HUES6 (cell line): ENCODE data around the gene PA2G4.

Experiments used
- H3K27ac ChIP-seq: 2 replicates; pipeline ENCODE4 v1.7.0; 2013; ENCODE audit warnings: low read depth, mild to moderate bottlenecking, low read length, inconsistent platforms
- H3K27me3 ChIP-seq: 2 replicates; pipeline ENCODE4 v1.6.1; 2013; ENCODE audit warnings: low read length; ENCODE audit not compliant: control insufficient read depth, insufficient read depth
- H3K36me3 ChIP-seq: 2 replicates; pipeline ENCODE4 v1.6.1; 2013; ENCODE audit warnings: low read length; ENCODE audit not compliant: control insufficient read depth, insufficient read depth
- H3K4me1 ChIP-seq: 2 replicates; pipeline ENCODE4 v1.6.1; 2013; ENCODE audit warnings: low read length; ENCODE audit not compliant: control insufficient read depth, insufficient read depth
- H3K4me3 ChIP-seq: 2 replicates; pipeline ENCODE4 v1.5.1; 2013; ENCODE audit warnings: low read depth, low read length
- H3K9ac ChIP-seq: one replicate; pipeline ENCODE4 v1.6.1; 2013; ENCODE audit warnings: mild to moderate bottlenecking, low read length
- H3K9me3 ChIP-seq: 2 replicates; pipeline ENCODE4 v1.6.1; 2013; ENCODE audit warnings: low read depth, low read length; ENCODE audit not compliant: control insufficient read depth, insufficient read depth

The PA2G4 gene

DNA sequence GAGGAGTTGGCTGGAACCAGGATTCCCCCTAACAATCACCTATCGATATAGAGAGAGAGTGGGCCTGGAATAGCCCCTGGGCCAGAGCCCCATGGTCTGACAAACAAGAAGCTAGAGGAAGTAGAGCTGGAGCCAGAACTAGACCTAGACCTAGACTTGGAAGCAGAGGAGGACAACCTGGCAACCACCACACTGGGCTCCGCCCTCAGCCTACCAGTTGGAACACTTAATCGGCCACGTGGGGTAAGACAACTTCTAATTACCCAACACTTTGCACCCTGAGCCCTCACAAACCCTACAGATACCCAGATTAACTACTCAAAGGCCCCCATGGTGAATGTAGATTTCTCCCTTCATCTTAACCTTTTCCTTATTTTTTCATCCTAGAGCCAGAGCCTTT lies 4.6 kb upstream of the PA2G4 start:
- Histone ChIP-seq H3K27me3 (no peaks in the 10 kb centered on the region), H3K4me1 (peaks cover 4% of the 10 kb centered on the region; the same call in 1 of the 2 replicates), H3K9ac (no peak overlapping the region), H3K36me3 (peaks cover 75% of the 10 kb centered on the region), H3K9me3 (no peaks in the 10 kb centered on the region), H3K4me3 (no peak overlapping the region), H3K27ac (no peak overlapping the region)

DNA sequence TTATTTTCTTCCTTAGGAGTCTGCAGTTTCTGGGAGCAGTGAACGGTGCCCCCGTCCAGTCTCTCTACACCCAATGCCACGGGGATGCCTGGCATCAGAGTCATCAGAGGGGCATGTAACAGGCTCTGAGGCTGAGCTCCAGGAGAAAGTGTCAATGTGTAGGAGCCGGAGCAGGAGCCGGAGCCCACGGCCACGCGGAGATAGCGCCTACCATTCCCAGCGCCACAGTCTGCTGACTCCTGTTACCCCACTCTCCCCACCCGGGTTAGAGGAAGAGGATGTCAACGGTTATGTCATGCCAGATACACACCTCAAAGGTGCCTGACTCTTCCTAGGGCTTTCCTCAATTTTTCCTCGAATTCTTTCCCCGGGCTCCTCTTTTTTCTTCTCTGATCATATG lies 3.3 kb upstream of the PA2G4 start:
- H3K9ac ChIP-seq: no peak overlapping the region
- peaks cover 12% of the 10 kb centered on the region for H3K4me1 ChIP-seq
- peaks cover 69% of the 10 kb centered on the region for H3K36me3 ChIP-seq
- no peaks in the 10 kb centered on the region for H3K27me3 ChIP-seq
- H3K27ac ChIP-seq: no peak overlapping the region
- no peaks in the 10 kb centered on the region for H3K9me3 ChIP-seq
- H3K4me3 ChIP-seq: no peak overlapping the region

DNA sequence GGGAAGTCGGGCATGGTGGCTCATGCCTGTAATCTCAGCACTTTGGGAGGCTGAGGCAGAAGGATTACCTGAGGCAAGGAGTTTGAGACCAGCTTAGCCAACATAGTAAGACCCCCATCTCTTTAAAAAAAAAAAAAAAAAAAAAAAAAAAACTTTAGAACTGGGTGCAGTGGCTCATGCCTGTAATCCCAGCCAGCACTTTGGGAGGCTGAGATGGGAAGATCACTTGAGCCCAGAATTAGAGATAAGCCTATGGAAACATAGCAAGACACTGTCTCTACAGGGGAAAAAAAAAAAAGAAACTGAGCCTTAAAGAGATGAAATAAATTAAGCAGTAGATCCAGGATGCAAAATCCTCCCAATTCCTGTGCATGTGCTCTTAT lies 1.7 kb upstream of the PA2G4 start:
- no peak overlapping the region for H3K27ac ChIP-seq
- H3K9ac ChIP-seq: no peak overlapping the region
- peaks cover 69% of the 10 kb centered on the region for H3K36me3 ChIP-seq

DNA sequence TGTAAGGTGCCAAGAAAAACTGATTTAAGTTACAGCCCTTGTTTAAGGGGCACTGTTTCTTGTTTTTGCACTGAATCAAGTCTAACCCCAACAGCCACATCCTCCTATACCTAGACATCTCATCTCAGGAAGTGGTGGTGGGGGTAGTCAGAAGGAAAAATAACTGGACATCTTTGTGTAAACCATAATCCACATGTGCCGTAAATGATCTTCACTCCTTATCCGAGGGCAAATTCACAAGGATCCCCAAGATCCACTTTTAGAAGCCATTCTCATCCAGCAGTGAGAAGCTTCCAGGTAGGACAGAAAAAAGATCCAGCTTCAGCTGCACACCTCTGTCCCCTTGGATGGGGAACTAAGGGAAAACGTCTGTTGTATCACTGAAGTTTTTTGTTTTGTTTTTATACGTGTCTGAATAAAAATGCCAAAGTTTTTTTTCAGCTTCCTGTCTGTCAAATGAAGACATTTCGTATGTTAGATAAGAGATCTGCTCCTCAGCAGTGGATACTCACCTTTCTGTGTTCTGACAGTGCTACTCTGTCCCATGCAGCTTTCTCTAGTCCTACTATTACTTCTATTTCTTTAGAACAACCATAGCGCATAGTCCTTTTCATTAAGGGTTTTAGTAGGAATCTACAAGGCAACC lies 1.2 kb upstream of the PA2G4 start:
- Histone ChIP-seq H3K27ac (no peak overlapping the region), H3K4me3 (peak overlapping the region; percentile 96), H3K4me1 (peaks cover 16% of the 10 kb centered on the region), H3K36me3 (peaks cover 71% of the 10 kb centered on the region), H3K9me3 (no peaks in the 10 kb centered on the region), H3K9ac (peak overlapping the region; percentile 81), H3K27me3 (no peaks in the 10 kb centered on the region)

More for the DNA sequence above, 1.7 kb upstream of the PA2G4 start:
- peaks cover 16% of the 10 kb centered on the region for H3K4me1 ChIP-seq
- H3K27me3 ChIP-seq: no peaks in the 10 kb centered on the region
- no peak overlapping the region for H3K4me3 ChIP-seq
- H3K9me3 ChIP-seq: no peaks in the 10 kb centered on the region

DNA sequence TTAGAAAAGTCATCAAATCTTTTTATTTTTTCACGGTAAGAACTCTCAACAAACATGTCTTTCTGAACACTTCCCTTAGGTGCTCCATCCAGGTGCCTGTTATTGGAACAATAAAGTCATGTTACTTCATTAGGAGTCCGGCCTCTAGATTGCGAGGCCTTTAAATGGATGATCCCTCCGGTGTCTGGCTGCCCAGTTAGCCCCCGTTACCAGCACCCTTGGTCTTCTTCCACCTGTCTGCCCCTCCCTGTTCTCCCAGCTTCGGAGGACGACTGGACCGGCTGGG lies 593 bp upstream of the PA2G4 start:
- Histone ChIP-seq H3K36me3 (peaks cover 71% of the 10 kb centered on the region), H3K9me3 (no peaks in the 10 kb centered on the region), H3K4me1 (peaks cover 16% of the 10 kb centered on the region), H3K27ac (no peak overlapping the region), H3K4me3 (peak overlapping the region; percentile 96), H3K9ac (peak overlapping the region; percentile 81), H3K27me3 (no peaks in the 10 kb centered on the region)

DNA sequence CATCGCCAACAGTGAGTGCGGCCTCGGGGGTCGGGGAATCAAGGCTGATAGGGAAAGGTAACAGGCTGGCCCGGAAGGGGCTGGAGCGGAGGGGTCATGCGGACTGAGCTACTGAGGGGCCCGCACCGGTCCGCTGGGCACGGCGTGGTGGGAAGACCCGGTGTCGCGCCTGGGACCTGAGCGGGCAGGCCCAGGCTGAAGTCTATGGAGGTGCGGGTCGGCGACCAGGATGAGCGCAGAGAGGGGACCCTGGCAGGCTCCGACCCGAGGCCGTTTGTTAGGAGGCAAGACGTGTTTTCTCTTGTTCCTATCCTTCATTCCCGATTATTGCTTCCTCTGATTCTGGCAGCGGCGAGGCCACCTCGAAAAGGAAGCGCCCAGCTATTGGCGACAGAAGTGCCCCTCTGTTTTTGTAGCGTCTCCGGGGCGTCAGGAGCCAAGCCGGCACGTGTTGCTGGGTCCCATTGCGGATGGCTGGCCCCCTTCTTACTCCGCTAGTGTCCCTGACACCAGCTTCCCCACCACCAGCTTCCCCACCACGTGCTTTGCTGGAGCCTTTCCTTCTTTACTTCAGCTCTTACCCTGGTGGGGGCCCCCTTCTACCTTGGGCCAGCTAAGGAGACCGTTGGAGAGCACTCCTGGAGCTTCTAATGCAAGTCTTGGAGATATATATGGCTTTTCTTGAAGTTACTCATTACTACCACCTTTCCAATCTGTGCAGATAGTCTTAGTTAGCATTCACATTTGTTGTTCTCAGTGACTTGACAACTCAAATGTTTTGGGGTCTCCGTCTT lies 653 bp downstream of the PA2G4 start:
- Histone ChIP-seq H3K36me3 (peaks cover 71% of the 10 kb centered on the region), H3K4me1 (peaks cover 16% of the 10 kb centered on the region), H3K9me3 (no peaks in the 10 kb centered on the region), H3K4me3 (peak overlapping the region; percentile 96), H3K9ac (peak overlapping the region; percentile 98), H3K27me3 (no peaks in the 10 kb centered on the region), H3K27ac (peak overlapping the region; percentile 90)

DNA sequence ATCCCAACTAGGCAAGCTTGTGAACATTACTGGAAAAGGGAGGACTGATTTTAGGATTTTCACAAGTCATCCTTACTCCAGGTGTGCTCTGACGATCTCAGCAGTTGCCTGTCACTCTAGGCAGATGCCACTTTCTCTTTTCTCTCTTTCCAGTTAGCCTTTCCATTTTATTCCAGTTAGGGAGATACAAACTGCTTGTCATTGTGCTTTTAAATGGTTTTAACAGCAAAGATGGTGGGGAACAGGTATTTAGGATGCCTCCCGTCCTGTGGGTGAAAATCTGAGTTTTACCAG lies 1.2 kb downstream of the PA2G4 start:
- Histone ChIP-seq H3K4me1 (peaks cover 16% of the 10 kb centered on the region), H3K27ac (0 out of 2 replicates have a peak overlapping the region, but pooled peaks have one; percentile 90), H3K9me3 (no peaks in the 10 kb centered on the region), H3K4me3 (peak overlapping the region; percentile 96), H3K36me3 (peaks cover 74% of the 10 kb centered on the region), H3K9ac (peak overlapping the region; percentile 98), H3K27me3 (no peaks in the 10 kb centered on the region)

DNA sequence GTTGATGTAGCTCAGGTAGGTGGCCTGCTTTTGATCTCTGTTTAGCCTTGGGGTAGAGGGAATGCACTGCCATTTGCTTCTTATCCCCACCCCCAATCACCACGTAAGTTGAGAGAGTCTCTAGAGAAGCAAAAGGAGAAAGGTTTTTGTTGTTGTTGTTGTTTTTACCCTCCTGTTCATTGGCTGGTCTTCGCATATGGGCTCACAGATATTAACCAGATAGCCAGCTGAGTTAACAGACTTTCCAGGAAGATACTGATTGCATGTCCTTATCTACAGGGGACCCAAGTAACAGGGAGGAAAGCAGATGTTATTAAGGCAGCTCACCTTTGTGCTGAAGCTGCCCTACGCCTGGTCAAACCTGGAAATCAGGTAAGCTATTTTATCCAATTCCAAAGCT lies 2.9 kb downstream of the PA2G4 start:
- no peak overlapping the region for H3K9ac ChIP-seq
- no peak overlapping the region; the same call in 1 of the 2 replicates for H3K4me3 ChIP-seq
- H3K27ac ChIP-seq: no peak overlapping the region
- peaks cover 73% of the 10 kb centered on the region for H3K36me3 ChIP-seq
- H3K4me1 ChIP-seq: peaks cover 16% of the 10 kb centered on the region
- no peaks in the 10 kb centered on the region for H3K27me3 ChIP-seq
- no peaks in the 10 kb centered on the region for H3K9me3 ChIP-seq

DNA sequence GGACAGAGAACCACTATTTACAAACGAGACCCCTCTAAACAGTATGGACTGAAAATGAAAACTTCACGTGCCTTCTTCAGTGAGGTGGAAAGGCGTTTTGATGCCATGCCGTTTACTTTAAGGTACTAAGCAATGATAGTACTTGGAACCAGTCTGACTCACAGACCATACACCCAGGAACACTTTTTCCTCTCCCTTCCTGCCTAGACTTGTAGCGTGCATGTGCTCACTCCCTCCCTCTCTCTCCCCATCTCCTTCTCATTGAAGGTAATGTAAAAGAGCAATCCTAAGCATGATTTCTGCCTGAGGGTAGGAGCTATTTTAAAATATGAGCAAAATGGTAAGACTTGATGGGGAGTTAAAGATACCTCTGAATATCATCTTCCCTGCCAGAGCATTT lies 6.2 kb downstream of the PA2G4 start:
- no peak overlapping the region for H3K9ac ChIP-seq
- peaks cover 9% of the 10 kb centered on the region for H3K4me1 ChIP-seq
- H3K27me3 ChIP-seq: no peaks in the 10 kb centered on the region
- H3K36me3 ChIP-seq: peaks cover 82% of the 10 kb centered on the region
- no peaks in the 10 kb centered on the region for H3K9me3 ChIP-seq
- H3K4me3 ChIP-seq: no peak overlapping the region
- no peak overlapping the region for H3K27ac ChIP-seq

DNA sequence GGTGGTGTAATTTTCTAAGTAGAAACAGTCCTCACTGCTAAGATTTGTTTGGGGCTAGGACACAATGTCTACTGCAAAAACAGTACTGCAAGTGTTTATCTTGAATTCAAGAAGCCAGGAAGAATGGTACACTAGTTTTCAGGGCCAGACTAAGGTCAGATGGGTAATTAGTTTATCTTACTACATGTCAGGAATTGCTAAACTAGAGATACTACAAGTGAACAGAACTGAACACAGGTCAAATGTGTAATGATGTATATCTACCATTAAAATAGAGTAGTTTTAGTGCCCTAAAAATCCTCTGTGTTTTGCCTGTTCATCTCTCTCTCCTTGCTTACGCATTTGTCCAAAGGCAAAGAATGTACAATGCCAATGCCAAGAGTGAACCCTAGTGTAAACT lies 9.7 kb downstream of the PA2G4 start:
- Histone ChIP-seq H3K36me3 (peaks cover 60% of the 10 kb centered on the region), H3K4me1 (peaks cover 4% of the 10 kb centered on the region; the same call in 1 of the 2 replicates), H3K4me3 (no peak overlapping the region), H3K27ac (no peak overlapping the region), H3K9me3 (no peaks in the 10 kb centered on the region), H3K27me3 (no peaks in the 10 kb centered on the region), H3K9ac (no peak overlapping the region)

DNA sequence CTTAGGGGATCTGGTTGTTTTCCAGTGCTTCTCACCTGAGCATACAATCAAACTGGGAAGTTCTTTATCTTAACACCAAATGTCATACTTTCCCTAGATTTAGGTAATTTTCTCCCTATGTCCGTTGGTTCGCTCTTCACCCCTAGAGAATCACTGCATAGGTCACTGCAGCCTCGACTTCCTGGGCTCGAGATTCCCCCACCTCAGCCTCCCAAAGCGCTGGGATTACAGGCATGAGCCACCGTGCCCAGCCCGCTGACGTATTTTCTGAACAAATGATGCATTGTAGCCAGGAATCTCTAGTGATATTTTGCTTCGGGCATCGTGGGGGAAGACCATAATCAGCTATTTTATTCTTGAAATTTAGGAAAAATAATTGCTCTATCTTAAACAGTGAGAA lies 11.0 kb downstream of the PA2G4 start:
- H3K36me3 ChIP-seq: peaks cover 48% of the 10 kb centered on the region
- peak overlapping the region; percentile 75; the same call in 1 of the 2 replicates for H3K27ac ChIP-seq
- H3K27me3 ChIP-seq: no peaks in the 10 kb centered on the region

More for the DNA sequence above, 11.0 kb downstream of the PA2G4 start:
- H3K9me3 ChIP-seq: no peaks in the 10 kb centered on the region
- peak overlapping the region; percentile 95 for H3K9ac ChIP-seq
- H3K4me3 ChIP-seq: peak overlapping the region; percentile 69
- H3K4me1 ChIP-seq: peaks cover 12% of the 10 kb centered on the region
